K562 (cell line): ENCODE data around the gene TKT. TPM values are rescaled to one million over a fixed set of nuclear protein-coding genes. Genes with fewer than 3 reads are reported as not detected.

Experiments used
- ASH1L ChIP-seq: fragments of 450-650 bp; IDR thresholded peaks from 2 replicates; pipeline ENCODE4 v1.6.1; 2018; ENCODE audit warnings: borderline replicate concordance, mild to moderate bottlenecking, low read depth; ENCODE audit not compliant: partially characterized antibody
- CHD4 ChIP-seq: fragments of 200-600 bp; sonication (generic); IDR thresholded peaks from 3 replicates; pipeline ENCODE4 v1.6.1; 2012; ENCODE audit warnings: low read depth, mild to moderate bottlenecking, mixed read lengths, low read length, inconsistent platforms; ENCODE audit not compliant: insufficient read depth, insufficient replicate concordance, poor library complexity, severe bottlenecking
- ESRRA ChIP-seq: fragments of 450-650 bp; IDR thresholded peaks from 2 replicates; pipeline ENCODE4 v1.6.1; 2014; ENCODE audit warnings: low read depth, mild to moderate bottlenecking, moderate library complexity, borderline replicate concordance
- HDAC8 ChIP-seq: fragments of 450-650 bp; IDR thresholded peaks from 2 replicates; pipeline ENCODE4 v1.6.1; 2016; ENCODE audit warnings: mild to moderate bottlenecking, missing genetic modification characterization, moderate library complexity, missing compliant biosample characterization
- ILF3 ChIP-seq: fragments of 450-650 bp; IDR thresholded peaks from 2 replicates; pipeline ENCODE4 v1.6.1; 2018; ENCODE audit warnings: antibody characterized with exemption, mild to moderate bottlenecking, moderate library complexity, borderline replicate concordance
- ILK ChIP-seq: fragments of 450-650 bp; IDR thresholded peaks from 2 replicates; pipeline ENCODE4 v1.6.1; 2016; ENCODE audit warnings: missing genetic modification characterization, low read depth, mild to moderate bottlenecking, missing compliant biosample characterization, moderate library complexity, borderline replicate concordance
- LCOR ChIP-seq: sonication (generic); formaldehyde crosslinking; IDR thresholded peaks from 2 replicates; pipeline ENCODE4 v1.8.0; 2022; ENCODE audit warnings: mild to moderate bottlenecking, missing genetic modification reagents
- SRF ChIP-seq, 2 experiments: fragments of 250-450, 450-650 bp in 1 of 2; sonication (Bioruptor Pico) in 1 of 2; sonication (generic) in 1 of 2; formaldehyde crosslinking; IDR thresholded peaks; 2 replicates each; pipeline versions ENCODE4 v1.5.0 to v1.5.1; 2020 to 2022; ENCODE audit warnings: mild to moderate bottlenecking in 1 of 2, missing genetic modification reagents in 1 of 2
- ZBTB12 ChIP-seq: fragments of 250-450 bp; sonication (Bioruptor Pico); IDR thresholded peaks from 2 replicates; pipeline ENCODE4 v1.4.0; 2020
- ZBTB43 ChIP-seq: sonication (generic); formaldehyde crosslinking; IDR thresholded peaks from 2 replicates; pipeline ENCODE4 v1.8.0; 2023; ENCODE audit warnings: mild to moderate bottlenecking, missing genetic modification reagents
- ZBTB5 ChIP-seq: fragments of 450-650 bp; IDR thresholded peaks from 2 replicates; pipeline ENCODE4 v1.6.1; 2017; ENCODE audit warnings: antibody characterized with exemption
- ZFP36 ChIP-seq: fragments of 150-350 bp; IDR thresholded peaks from 2 replicates; pipeline ENCODE4 v1.6.1; 2018; ENCODE audit warnings: low read length, low read depth; ENCODE audit not compliant: partially characterized antibody
- ZNF395 ChIP-seq: fragments of 200-800 bp; sonication (Bioruptor generic); IDR thresholded peaks from 2 replicates; pipeline ENCODE4 v1.6.1; 2017; ENCODE audit warnings: missing genetic modification characterization, missing compliant biosample characterization
- polyA plus RNA-seq, 8 experiments: library from polyadenylated mRNA; depleted of rRNA in 4 of 8; stranded (reverse) in 5 of 8; unstranded in 3 of 8; fragments of >200 nt; fragmentation: Nextera tagmentation in 2 of 8; fragmentation: Illumina TruSeq in 1 of 8; extraction: Ambion mirVana in 2 of 8; extraction: Trizol in 1 of 8; gene quantifications; 2 replicates each; pipeline versions ENCODE4 v1.2.1 to v1.2.3, GENCODE V29; 2011 to 2014; ENCODE audit warnings: inconsistent platforms in 1 of 8, missing spikeins in 1 of 8
- total RNA-seq, 7 experiments: library from RNA; depleted of rRNA in 6 of 7; stranded (reverse); fragments of >200 nt in 6 of 7; fragmentation: Illumina TruSeq in 2 of 7; extraction: Trizol in 2 of 7; gene quantifications; 2 replicates each; pipeline versions ENCODE4 v1.2.1 to v1.2.3, GENCODE V29; 2011 to 2021; ENCODE audit warnings: low replicate concordance in 1 of 7
- TF ChIP-seq, protein P1 (sequence below): sonication (generic); formaldehyde crosslinking; IDR thresholded peaks from 2 replicates; pipeline ENCODE4 v1.8.0; 2022; ENCODE audit warnings: missing genetic modification reagents, mild to moderate bottlenecking, borderline replicate concordance

The TKT gene
- total and polyA plus RNA-seq, 9 of the 15 experiments (the other 6 are each of a cell fraction or from before 2014, with no cell fraction given), result 58.1 to 401 (median 187) TPM

GRCh38 chr3:53269888-53270880, 14.4 kb upstream of the TKT start (continued):
- TF ChIP-seq ZBTB5 (no peak), HDAC8 (peak; percentile 76; the same call in 1 of the 2 replicates), ZNF395 (CRISPR knock-in tag) (peak; percentile 90), ASH1L (no peak), ZBTB43 (peak; percentile 46; the same call in 1 of the 2 replicates), ILK (no peak), ILF3 (no peak), ZFP36 (no peak), LCOR (CRISPR knock-in tag) (no peak), ZBTB12 (CRISPR knock-in tag) (no peak; the same call in 1 of the 2 replicates), SRF (CRISPR knock-in tag; IDR thresholded peaks at IDR 0.05) (peak in 1 of 2 experiments; percentile 31; a peak in 1 of 4 replicates), CHD4 (no peak), ESRRA (0 out of 2 replicates have a peak, but pooled peaks have one; percentile 37)
- TF ChIP-seq, protein P1, sequence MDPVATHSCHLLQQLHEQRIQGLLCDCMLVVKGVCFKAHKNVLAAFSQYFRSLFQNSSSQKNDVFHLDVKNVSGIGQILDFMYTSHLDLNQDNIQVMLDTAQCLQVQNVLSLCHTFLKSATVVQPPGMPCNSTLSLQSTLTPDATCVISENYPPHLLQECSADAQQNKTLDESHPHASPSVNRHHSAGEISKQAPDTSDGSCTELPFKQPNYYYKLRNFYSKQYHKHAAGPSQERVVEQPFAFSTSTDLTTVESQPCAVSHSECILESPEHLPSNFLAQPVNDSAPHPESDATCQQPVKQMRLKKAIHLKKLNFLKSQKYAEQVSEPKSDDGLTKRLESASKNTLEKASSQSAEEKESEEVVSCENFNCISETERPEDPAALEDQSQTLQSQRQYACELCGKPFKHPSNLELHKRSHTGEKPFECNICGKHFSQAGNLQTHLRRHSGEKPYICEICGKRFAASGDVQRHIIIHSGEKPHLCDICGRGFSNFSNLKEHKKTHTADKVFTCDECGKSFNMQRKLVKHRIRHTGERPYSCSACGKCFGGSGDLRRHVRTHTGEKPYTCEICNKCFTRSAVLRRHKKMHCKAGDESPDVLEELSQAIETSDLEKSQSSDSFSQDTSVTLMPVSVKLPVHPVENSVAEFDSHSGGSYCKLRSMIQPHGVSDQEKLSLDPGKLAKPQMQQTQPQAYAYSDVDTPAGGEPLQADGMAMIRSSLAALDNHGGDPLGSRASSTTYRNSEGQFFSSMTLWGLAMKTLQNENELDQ (CRISPR knock-in tag), result no peak
